H1 (cell line): ENCODE measurements around the gene TBC1D12. TPM values are rescaled to one million over a fixed set of nuclear protein-coding genes. Genes with fewer than 3 reads are reported as not detected.

ENCODE experiments used
- CTCF ChIA-PET: fragments of 300-600 bp; sonication (Branson Sonifier 250); formaldehyde crosslinking; loops from one replicate; lab custom pipeline; 2021; ENCODE audit not compliant: partially characterized antibody; lab: Charles Lee
- POLR2A ChIA-PET: fragments of 300-600 bp; sonication (Branson Sonifier 250); formaldehyde crosslinking; loops from one replicate; lab custom pipeline; 2021; ENCODE audit warnings: inconsistent platforms; ENCODE audit not compliant: partially characterized antibody; lab: Charles Lee
- DNase-seq, 2 experiments: peaks; one replicate each; pipeline versions ENCODE4 v3.0.0 to v3.0.0-alpha.2; 2010 to 2022; ENCODE audit warnings: low spot score in 2 of 2, low read depth in 1 of 2, mixed read lengths in 1 of 2
- FAIRE-seq: peaks from 2 replicates; lab custom pipeline; 2011; peaks lifted over from hg19 to GRCh38; lab: Jason Lieb, UNC
- H2AFZ ChIP-seq: 2 replicates; pipeline ENCODE4 v1.8.1; 2012; ENCODE audit warnings: low read length, inconsistent platforms
- H2AK5ac ChIP-seq: 2 replicates; pipeline ENCODE4 v1.6.1; 2013; ENCODE audit warnings: low read depth, low read length
- H2BK120ac ChIP-seq: replicated peaks from 2 replicates; pipeline ENCODE3; 2013; ENCODE audit warnings: low read depth, low read length, inconsistent platforms
- H2BK12ac ChIP-seq: 2 replicates; pipeline ENCODE4 v1.6.1; 2013; ENCODE audit warnings: low read depth, low read length
- H2BK15ac ChIP-seq: 2 replicates; pipeline ENCODE4 v1.6.1; 2013; ENCODE audit warnings: low read length
- H2BK20ac ChIP-seq: 2 replicates; pipeline ENCODE4 v1.6.1; 2013; ENCODE audit warnings: low read length
- H2BK5ac ChIP-seq: 2 replicates; pipeline ENCODE4 v1.6.1; 2013; ENCODE audit warnings: low read depth, low read length
- H3K14ac ChIP-seq: 2 replicates; pipeline ENCODE4 v1.6.1; 2013; ENCODE audit warnings: inconsistent platforms; ENCODE audit not compliant: insufficient read length
- H3K18ac ChIP-seq: 2 replicates; pipeline ENCODE4 v1.6.1; 2013; ENCODE audit warnings: low read length; ENCODE audit errors: extremely low read depth
- H3K23ac ChIP-seq: 2 replicates; pipeline ENCODE4 v1.6.1; 2013; ENCODE audit warnings: inconsistent platforms; ENCODE audit not compliant: insufficient read length
- H3K23me2 ChIP-seq: 2 replicates; pipeline ENCODE4 v1.6.1; 2013; ENCODE audit warnings: low read depth, low read length
- H3K27ac ChIP-seq: 2 replicates; pipeline ENCODE4 v1.6.1; 2011; ENCODE audit warnings: low read depth, low read length, inconsistent platforms
- H3K27me3 ChIP-seq, 4 experiments: replicated peaks in 1 of 4; 1 replicate in 1 of 4; 2 replicates in 3 of 4; pipeline versions ENCODE4 v1.6.1 to v1.8.1; 2011 to 2013; ENCODE audit warnings: low read length in 3 of 4, mild to moderate bottlenecking in 3 of 4, inconsistent platforms in 2 of 4, mixed read lengths in 2 of 4, moderate library complexity in 1 of 4; ENCODE audit not compliant: control insufficient read depth in 3 of 4, insufficient read depth in 3 of 4; ENCODE audit errors: extremely low read depth in 1 of 4
- H3K36me3 ChIP-seq, 4 experiments: 2 replicates each; pipeline versions ENCODE4 v1.6.1 to v1.8.1; 2011 to 2013; ENCODE audit warnings: mild to moderate bottlenecking in 4 of 4, low read length in 3 of 4, moderate library complexity in 2 of 4, control low read depth in 1 of 4, inconsistent platforms in 1 of 4; ENCODE audit not compliant: insufficient read depth in 4 of 4, control insufficient read depth in 2 of 4
- H3K4ac ChIP-seq: replicated peaks from 2 replicates; pipeline ENCODE3; 2013; ENCODE audit warnings: low read length, low read depth, mixed read lengths, inconsistent platforms; ENCODE audit not compliant: insufficient read length
- H3K4me1 ChIP-seq, 4 experiments: replicated peaks in 1 of 4; 1 replicate in 1 of 4; 2 replicates in 3 of 4; pipeline versions ENCODE4 v1.6.1 to v1.8.1; 2011 to 2013; ENCODE audit warnings: low read length in 3 of 4, inconsistent platforms in 2 of 4, mixed read lengths in 1 of 4; ENCODE audit not compliant: insufficient read depth in 4 of 4, control insufficient read depth in 3 of 4
- H3K4me2 ChIP-seq, 2 experiments: 2 replicates each; pipeline versions ENCODE4 v1.6.1 to v1.8.1; 2011 to 2013; ENCODE audit warnings: low read depth in 2 of 2, low read length in 2 of 2, control low read depth in 1 of 2, inconsistent platforms in 1 of 2, mild to moderate bottlenecking in 1 of 2; ENCODE audit not compliant: insufficient read depth in 1 of 2
- H3K4me3 ChIP-seq, 4 experiments: fragments of 200-600, 300-600 bp in 1 of 4; sonication (generic), shearing (Covaris generic), sonication (Bioruptor Twin) in 1 of 4; 2 replicates each; pipeline versions ENCODE4 v1.5.1 to v1.8.1; 2011 to 2016; ENCODE audit warnings: low read length in 4 of 4, low read depth in 3 of 4, control low read depth in 2 of 4, inconsistent platforms in 2 of 4, mild to moderate bottlenecking in 2 of 4, mixed read lengths in 1 of 4, moderate library complexity in 1 of 4; ENCODE audit not compliant: insufficient read depth in 2 of 4; ENCODE audit errors: extremely low read depth in 1 of 4
- H3K56ac ChIP-seq: replicated peaks from 2 replicates; pipeline ENCODE3; 2013; ENCODE audit warnings: low read depth, mild to moderate bottlenecking, mixed read lengths, low read length, inconsistent platforms; ENCODE audit not compliant: insufficient read length
- H3K79me1 ChIP-seq: 2 replicates; pipeline ENCODE4 v1.6.1; 2013; ENCODE audit warnings: low read depth, low read length, control low read depth
- H3K79me2 ChIP-seq, 2 experiments: 2 replicates each; pipeline versions ENCODE4 v1.6.1 to v1.8.1; 2012 to 2013; ENCODE audit warnings: low read length in 2 of 2, mild to moderate bottlenecking in 2 of 2, inconsistent platforms in 1 of 2; ENCODE audit not compliant: insufficient read depth in 2 of 2, control insufficient read depth in 1 of 2
- H3K9ac ChIP-seq, 4 experiments: replicated peaks in 1 of 4; 1 replicate in 1 of 4; 2 replicates in 3 of 4; pipeline versions ENCODE4 v1.6.1 to v1.8.1; 2011 to 2013; ENCODE audit warnings: low read depth in 3 of 4, low read length in 3 of 4, control low read depth in 2 of 4, mild to moderate bottlenecking in 2 of 4, moderate library complexity in 2 of 4, inconsistent platforms in 1 of 4; ENCODE audit errors: extremely low read depth in 1 of 4
- H3K9me3 ChIP-seq, 2 experiments: 2 replicates each; pipeline versions ENCODE4 v1.6.1 to v1.8.1; 2012 to 2013; ENCODE audit warnings: mild to moderate bottlenecking in 2 of 2, moderate library complexity in 2 of 2, control low read depth in 1 of 2, inconsistent platforms in 1 of 2, low read depth in 1 of 2, low read length in 1 of 2, mixed read lengths in 1 of 2; ENCODE audit not compliant: insufficient read depth in 2 of 2
- H4K20me1 ChIP-seq, 2 experiments: replicated peaks in 1 of 2; 2 replicates each; pipeline versions ENCODE3 to v1.8.1; 2011 to 2013; ENCODE audit warnings: inconsistent platforms in 2 of 2, low read length in 2 of 2, mild to moderate bottlenecking in 1 of 2; ENCODE audit not compliant: insufficient read depth in 2 of 2, control insufficient read depth in 1 of 2
- H4K5ac ChIP-seq: 2 replicates; pipeline ENCODE4 v1.6.1; 2013; ENCODE audit warnings: low read length, low read depth, mixed read lengths, inconsistent platforms; ENCODE audit not compliant: insufficient read length
- H4K8ac ChIP-seq: 2 replicates; pipeline ENCODE4 v1.8.0; 2013; ENCODE audit warnings: mild to moderate bottlenecking, moderate library complexity, low read length, inconsistent platforms; ENCODE audit not compliant: insufficient read depth; ENCODE audit errors: extremely low read depth
- H4K91ac ChIP-seq: replicated peaks from 2 replicates; pipeline ENCODE3; 2013; ENCODE audit warnings: low read length, mixed read lengths, inconsistent platforms; ENCODE audit not compliant: insufficient read length
- CTBP2 ChIP-seq: IDR thresholded peaks from 2 replicates; pipeline ENCODE4 v1.7.0; 2011; ENCODE audit warnings: borderline replicate concordance, mild to moderate bottlenecking, moderate library complexity, mixed read lengths, low read length; ENCODE audit not compliant: insufficient read depth, insufficient read length
- GTF2F1 ChIP-seq: IDR thresholded peaks from 2 replicates; pipeline ENCODE4 v1.6.1; 2012; ENCODE audit warnings: low read depth, low read length, improper control_type of control experiment, borderline replicate concordance
- JUND ChIP-seq: IDR thresholded peaks from 2 replicates; pipeline ENCODE4 v1.6.1; 2011; ENCODE audit warnings: mild to moderate bottlenecking, improper control_type of control experiment, low read length
- KDM5A ChIP-seq: fragments of 200-600 bp; IDR thresholded peaks from 2 replicates; pipeline ENCODE4 v1.7.1; 2012; ENCODE audit warnings: mild to moderate bottlenecking, low read length, inconsistent platforms, mixed read lengths
- SAP30 ChIP-seq: fragments of 300-600 bp; sonication (generic); IDR thresholded peaks from 2 replicates; pipeline ENCODE4 v1.7.1; 2012; ENCODE audit warnings: low read length, moderate library complexity, mild to moderate bottlenecking, inconsistent platforms; ENCODE audit not compliant: insufficient read depth, insufficient replicate concordance
- TEAD4 ChIP-seq: IDR thresholded peaks from 2 replicates; pipeline ENCODE4 v1.6.1; 2012; ENCODE audit warnings: low read depth, low read length, inconsistent platforms, mixed read lengths
- WGBS, 2 experiments: shearing (Covaris generic) in 1 of 2; methylation state at CpG; one replicate each; pipeline versions ENCODE4 v1.1.6 to v1.1.7; 2013 to 2015; ENCODE audit warnings: low lambda C conversion rate in 2 of 2, mixed read lengths in 2 of 2, inconsistent platforms in 1 of 2, low coverage in 1 of 2, missing lambda C conversion rate in 1 of 2; ENCODE audit not compliant: insufficient replicate concordance in 2 of 2, insufficient coverage in 1 of 2, insufficient read length in 1 of 2; ENCODE audit errors: extremely low coverage in 1 of 2, missing lambda C conversion rate in 1 of 2; 5-methylcytosine and 5-hydroxymethylcytosine counted together
- long read RNA-seq, 2 experiments: library from RNA in 1 of 2; library from capped mRNA in 1 of 2; stranded (forward); transcript quantifications; one replicate each; pipeline ENCODE4 v2.0.0, GENCODE V29; 2021; ENCODE audit warnings: inconsistent platforms in 1 of 2
- polyA minus RNA-seq, 3 experiments: library from RNA; depleted of rRNA, polyadenylated mRNA; stranded (reverse); fragments of >200 nt; gene quantifications; 1 replicate in 2 of 3; 2 replicates in 1 of 3; pipeline ENCODE4 v1.2.3, GENCODE V29; 2011
- polyA plus RNA-seq, 7 experiments: library from polyadenylated mRNA; depleted of rRNA in 3 of 7; stranded (reverse) in 5 of 7; unstranded in 2 of 7; fragments of >200 nt in 5 of 7; fragments of 200-250 nt in 2 of 7; gene quantifications; 1 replicate in 5 of 7; 2 replicates in 1 of 7; 4 replicates in 1 of 7; pipeline versions ENCODE4 v1.2.1 to v1.2.3, GENCODE V29; 2011 to 2013; ENCODE audit warnings: missing spikeins in 2 of 7, mixed read lengths in 2 of 7
- total RNA-seq: library from RNA; stranded (reverse); fragmentation: NEBNext Ultra II Directional; extraction: Animal tissue kit (Norgen Biotek cat#: 25700); gene quantifications from 2 replicates; pipeline ENCODE4 v1.2.1, GENCODE V29; 2021
- TF ChIP-seq, protein P1 (sequence below): IDR thresholded peaks from 2 replicates; pipeline ENCODE4 v1.6.1; 2012; ENCODE audit warnings: inconsistent platforms

The TBC1D12 gene
- total RNA-seq (3.2 and 3.6 TPM in 2 replicates), polyA plus RNA-seq (2011; rRNA removed) (1.0 and 1.1 TPM in 2 replicates), polyA minus RNA-seq (2011; rRNA and poly(A)+ RNA removed) (1.6 and 1.9 TPM in 2 replicates)
- 1.1 TPM for polyA plus RNA-seq (2011; cell fraction: cytosol; rRNA removed)
- polyA plus RNA-seq (2011; cell fraction: nucleus; rRNA removed), result 0.86 TPM
- 0.85 to 1.4 TPM (median 0.87 TPM) in 4 replicates for polyA plus RNA-seq (2012, experiment 1 of 2)
- 0.13 TPM for polyA plus RNA-seq (2012, experiment 2 of 2)
- 1.5 TPM for polyA plus RNA-seq (2013, experiment 1 of 2)
- polyA plus RNA-seq (2013, experiment 2 of 2), result 1.2 TPM
- polyA minus RNA-seq (2011; cell fraction: cytosol; rRNA and poly(A)+ RNA removed), result 1.4 TPM
- 3.3 TPM for polyA minus RNA-seq (2011; cell fraction: nucleus; rRNA and poly(A)+ RNA removed)
- long read RNA-seq, experiment 1, result 0 reads
- long read RNA-seq, experiment 2, result 0 reads

- Histone ChIP-seq H2BK12ac (no peak within 1 kb of the TSS), H2BK5ac (no peak within 1 kb of the TSS), H3K4me3 (peak within 1 kb of the TSS; percentile 58 to 89 (median 66)), H3K14ac (no peak within 1 kb of the TSS), H4K91ac (no peak within 1 kb of the TSS), H3K79me2 (no peaks in the 10 kb centered on the region), H3K4ac (no peak within 1 kb of the TSS), H3K4me1 (peaks cover 0 to 4% (median 2%) of the 10 kb centered on the region in 4 experiments; a peak in 2 of 7 replicates), H3K27me3 (peaks cover 1 to 24% (median 16%) of the 10 kb centered on the region in 4 experiments), H3K9me3 (no peaks in the 10 kb centered on the region), H3K23me2 (peaks cover 12% of the 10 kb centered on the region), H3K79me1 (no peaks in the 10 kb centered on the region), H3K27ac (no peak within 1 kb of the TSS), H3K23ac (no peak within 1 kb of the TSS), H3K9ac (peak within 1 kb of the TSS in 2 of 4 experiments; percentile 46 to 83; a peak in 4 of 7 replicates), H4K5ac (no peak within 1 kb of the TSS), H3K4me2 (peak within 1 kb of the TSS; percentile 84 to 88), H2BK120ac (no peak within 1 kb of the TSS), H2BK15ac (0 out of 2 replicates have a peak within 1 kb of the TSS, but pooled peaks have one; percentile 5), H3K18ac (peak within 1 kb of the TSS; percentile 78), H2AFZ (peak within 1 kb of the TSS; percentile 95), H3K56ac (peak within 1 kb of the TSS; percentile 82), H2AK5ac (no peak within 1 kb of the TSS), H3K36me3 (no peaks in the 10 kb centered on the region), H4K20me1 (peaks cover 0 to 2% of the 10 kb centered on the region in 2 experiments), H4K8ac (peak within 1 kb of the TSS; percentile 85), H2BK20ac (no peak within 1 kb of the TSS)
- DNase-seq (peak; percentile 88 to 93), FAIRE-seq (no peak)
- POLR2A ChIA-PET, result interaction anchor here (1.1 to 1.4 kb wide), 3 partner anchors 20 to 143 kb away, joined by 3 to 4 read pairs (median 3); partner anchors contain the start of gene HELLS
- WGBS, 2 experiments, result 2% methylated on average over 36 of the region's 56 CpGs; no CpG with 5 or more reads in 1 of the 2 experiments
- CTCF ChIA-PET, result interaction anchor here (0.5 to 3.4 kb wide), 4 partner anchors 10 to 581 kb away, joined by 3 to 10 read pairs (median 6); no protein-coding TSS in a partner anchor
- TF ChIP-seq JUND, result no peak
- TF ChIP-seq, protein P1, sequence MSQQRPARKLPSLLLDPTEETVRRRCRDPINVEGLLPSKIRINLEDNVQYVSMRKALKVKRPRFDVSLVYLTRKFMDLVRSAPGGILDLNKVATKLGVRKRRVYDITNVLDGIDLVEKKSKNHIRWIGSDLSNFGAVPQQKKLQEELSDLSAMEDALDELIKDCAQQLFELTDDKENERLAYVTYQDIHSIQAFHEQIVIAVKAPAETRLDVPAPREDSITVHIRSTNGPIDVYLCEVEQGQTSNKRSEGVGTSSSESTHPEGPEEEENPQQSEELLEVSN, result peak; percentile 86
- no peak for TF ChIP-seq GTF2F1
- TF ChIP-seq CTBP2, result no peak
- TF ChIP-seq TEAD4, result 0 out of 2 replicates have a peak, but pooled peaks have one; percentile 42
- no peak for TF ChIP-seq SAP30
- no peak for TF ChIP-seq KDM5A
These were observed at the start of gene TBC1D12 for GRCh38 chr10:94402204-94402842. TBC1D12 (plus strand) TSS chr10:94402541; CDS start chr10:94402614, 73 bp downstream.
